Hepatocyte (in vitro differentiated cells): ENCODE data around the gene TTLL12. TPM values are rescaled to one million over a fixed set of nuclear protein-coding genes. Genes with fewer than 3 reads are reported as not detected.
"Not testable (repeated sequence)": the region's sequence is repeated elsewhere in the genome, so short reads cannot be mapped to it uniquely, and the experiment has no call there.

Experiments
- DNase-seq: peaks from one replicate; pipeline ENCODE4 v3.0.0-alpha.2; 2016; ENCODE audit warnings: low spot score
- H2AFZ ChIP-seq: fragments of 200-600 bp; sonication (generic); 2 replicates; pipeline ENCODE4 v1.6.0; 2016; ENCODE audit warnings: antibody characterized with exemption, mild to moderate bottlenecking
- H3K27ac ChIP-seq: fragments of 200-600 bp; sonication (generic); 2 replicates; pipeline ENCODE4 v1.5.1; 2016; ENCODE audit warnings: mild to moderate bottlenecking
- H3K27me3 ChIP-seq: fragments of 200-600 bp; sonication (generic); 2 replicates; pipeline ENCODE4 v1.6.1; 2016
- H3K36me3 ChIP-seq: fragments of 200-600 bp; sonication (generic); replicated peaks from 2 replicates; pipeline ENCODE4 v1.5.1; 2016; ENCODE audit warnings: low read depth; ENCODE audit not compliant: insufficient read depth
- H3K4me1 ChIP-seq: fragments of 200-600 bp; sonication (generic); 2 replicates; pipeline ENCODE4 v1.5.1; 2016; ENCODE audit warnings: mild to moderate bottlenecking, moderate library complexity; ENCODE audit not compliant: insufficient read depth
- H3K4me2 ChIP-seq: fragments of 200-600 bp; sonication (generic); 2 replicates; pipeline ENCODE4 v1.6.0; 2016
- H3K4me3 ChIP-seq: fragments of 200-600 bp; sonication (generic); 2 replicates; pipeline ENCODE4 v1.5.1; 2016; ENCODE audit warnings: mild to moderate bottlenecking
- H3K79me2 ChIP-seq: fragments of 200-600 bp; sonication (generic); 2 replicates; pipeline ENCODE4 v1.6.0; 2017; ENCODE audit warnings: mild to moderate bottlenecking
- H3K9me2 ChIP-seq: fragments of 200-600 bp; sonication (generic); replicated peaks from 2 replicates; pipeline ENCODE4 v1.6.0; 2017; ENCODE audit warnings: mild to moderate bottlenecking; ENCODE audit not compliant: insufficient read depth
- H3K9me3 ChIP-seq: fragments of 200-600 bp; sonication (generic); 2 replicates; pipeline ENCODE4 v1.5.1; 2016; ENCODE audit warnings: low read depth, mild to moderate bottlenecking
- H4K20me1 ChIP-seq: fragments of 200-600 bp; sonication (generic); 2 replicates; pipeline ENCODE4 v1.6.0; 2016; ENCODE audit warnings: mild to moderate bottlenecking; ENCODE audit not compliant: insufficient read depth, poor library complexity, severe bottlenecking
- CTCF ChIP-seq: fragments of 200-600 bp; sonication (generic); IDR thresholded peaks from 2 replicates; pipeline ENCODE4 v1.5.1; 2016; ENCODE audit warnings: antibody characterized with exemption, mild to moderate bottlenecking; ENCODE audit not compliant: poor library complexity
- EZH2 ChIP-seq: fragments of 200-600 bp; sonication (generic); IDR thresholded peaks from 2 replicates; pipeline ENCODE4 v1.6.1; 2016; ENCODE audit warnings: antibody characterized with exemption, mild to moderate bottlenecking, borderline replicate concordance
- EZH2phosphoT487 ChIP-seq: fragments of 200-600 bp; sonication (generic); IDR thresholded peaks from one replicate; pipeline ENCODE4 v1.6.1; 2018; ENCODE audit warnings: antibody characterized with exemption, mild to moderate bottlenecking, low read depth, moderate library complexity; ENCODE audit not compliant: unreplicated experiment, severe bottlenecking
- WGBS: methylation state at CpG from one replicate; pipeline ENCODE4 v1.1.6; 2016; ENCODE audit warnings: low lambda C conversion rate; ENCODE audit errors: missing lambda C conversion rate; 5-methylcytosine and 5-hydroxymethylcytosine counted together
- polyA plus RNA-seq: library from polyadenylated mRNA; unstranded; fragments of >200 nt; fragmentation: Nextera tagmentation; extraction: Ambion mirVana; gene quantifications from 2 replicates; pipeline ENCODE4 v1.2.1, GENCODE V29; 2016
- total RNA-seq: library from RNA; depleted of rRNA; stranded (reverse); fragments of >200 nt; gene quantifications from 2 replicates; pipeline ENCODE4 v1.2.3, GENCODE V29; 2014

TTLL12 gene
- total and polyA plus RNA-seq, 2 experiments from 2014 or later: 40.9 to 50.3 TPM

DNA sequence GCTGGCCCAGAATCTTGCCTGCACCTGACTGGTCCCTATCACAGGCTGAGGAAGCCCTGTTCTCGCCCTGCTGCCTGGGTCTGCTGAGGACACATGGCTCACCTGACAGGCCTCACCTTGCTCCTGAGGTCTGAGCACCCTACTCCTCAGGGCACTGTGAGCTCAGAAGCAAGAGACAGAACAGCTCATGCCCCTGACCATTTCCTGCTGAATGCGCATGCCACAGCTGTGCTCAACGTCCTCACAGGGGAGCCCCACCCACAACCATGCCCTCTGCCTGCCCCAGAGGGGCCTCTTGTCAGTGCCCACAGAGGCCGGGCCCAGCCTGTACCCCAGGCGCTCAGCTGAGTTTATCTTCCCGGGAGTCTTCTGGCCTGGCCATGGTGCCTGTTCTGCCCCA, 38.4 kb downstream of the TTLL12 start:
- Histone ChIP-seq H2AFZ (no peak overlapping the region), H3K27me3 (no peaks in the 10 kb centered on the region), H3K9me3 (no peaks in the 10 kb centered on the region), H3K9me2 (no peaks in the 10 kb centered on the region), H3K36me3 (no peaks in the 10 kb centered on the region), H3K4me2 (no peak overlapping the region), H3K4me3 (no peak overlapping the region), H3K79me2 (no peaks in the 10 kb centered on the region), H3K4me1 (peaks cover 12% of the 10 kb centered on the region), H3K27ac (no peak overlapping the region), H4K20me1 (no peaks in the 10 kb centered on the region)
- no peak for DNase-seq
- TF ChIP-seq CTCF (no peak), EZH2phosphoT487 (no peak), EZH2 (no peak)
- 71% methylated on average over 6 of the region's 6 CpGs for WGBS

DNA sequence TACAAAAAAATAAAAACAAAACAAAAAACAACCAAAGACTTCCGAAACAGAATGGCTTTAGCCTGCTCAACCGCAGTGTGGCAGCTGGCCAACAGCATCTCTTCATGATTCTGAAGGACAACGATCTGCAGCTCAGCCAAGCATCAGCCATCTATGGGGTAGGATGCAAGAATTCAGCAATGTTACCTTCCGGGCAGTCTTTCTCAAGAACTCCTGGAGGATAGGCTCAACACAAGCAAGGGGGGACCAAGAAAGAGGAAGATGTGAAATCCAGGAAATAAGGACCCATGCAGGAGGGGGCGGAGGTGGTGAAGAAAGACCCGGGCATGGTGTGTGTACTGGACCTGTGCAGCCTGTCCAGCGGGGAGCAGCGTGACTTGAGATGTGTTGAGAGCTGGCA, 39.1 kb downstream of the TTLL12 start:
- Histone ChIP-seq H4K20me1 (no peaks in the 10 kb centered on the region), H3K4me3 (no peak overlapping the region), H3K9me3 (no peaks in the 10 kb centered on the region), H2AFZ (no peak overlapping the region), H3K4me1 (peaks cover 15% of the 10 kb centered on the region), H3K4me2 (no peak overlapping the region), H3K27ac (no peak overlapping the region), H3K36me3 (no peaks in the 10 kb centered on the region), H3K27me3 (no peaks in the 10 kb centered on the region), H3K9me2 (no peaks in the 10 kb centered on the region), H3K79me2 (peaks cover 2% of the 10 kb centered on the region)
- DNase-seq: no peak
- TF ChIP-seq EZH2phosphoT487: no peak
- no peak for TF ChIP-seq CTCF
- TF ChIP-seq EZH2: no peak
- WGBS: 89% methylated on average over 8 of the region's 8 CpGs

DNA sequence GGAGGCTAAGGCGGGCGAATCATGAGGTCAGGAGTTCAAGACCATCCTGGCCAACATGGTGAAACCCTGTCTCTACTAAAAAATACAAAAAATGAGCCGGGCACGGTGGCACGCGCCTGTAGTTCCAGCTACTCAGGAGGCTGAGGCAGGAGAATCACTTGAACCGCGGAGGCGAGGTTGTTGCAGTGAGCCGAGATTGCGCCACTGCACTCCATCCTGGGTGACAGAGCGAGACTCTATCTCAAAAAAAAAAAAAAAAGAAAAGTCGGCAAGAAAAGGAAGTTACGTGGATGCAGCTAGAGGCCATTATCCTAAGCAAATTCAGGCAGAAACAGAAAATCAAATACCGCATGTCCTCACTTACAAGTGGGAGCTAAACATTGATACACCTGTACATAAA, 40.6 kb downstream of the TTLL12 start:
- H3K27me3 ChIP-seq, DNase-seq, H3K36me3 ChIP-seq, H3K4me3 ChIP-seq, H2AFZ ChIP-seq, H3K9me2 ChIP-seq, H3K9me3 ChIP-seq, H4K20me1 ChIP-seq, H3K27ac ChIP-seq, H3K4me2 ChIP-seq: not testable (repeated sequence)
- WGBS: 93% methylated on average over 10 of the region's 15 CpGs
- Histone ChIP-seq H3K79me2 (peaks cover 17% of the 10 kb centered on the region), H3K4me1 (peaks cover 15% of the 10 kb centered on the region)

GRCh38 chr22:43145371-43145770, 41.6 kb downstream of the TTLL12 start:
- not testable (repeated sequence) for H4K20me1 ChIP-seq, H3K4me2 ChIP-seq, H3K36me3 ChIP-seq, H2AFZ ChIP-seq, DNase-seq, H3K9me3 ChIP-seq, H3K9me2 ChIP-seq, H3K4me3 ChIP-seq, H3K27me3 ChIP-seq, H3K27ac ChIP-seq
- Histone ChIP-seq H3K4me1 (peaks cover 12% of the 10 kb centered on the region), H3K79me2 (peaks cover 23% of the 10 kb centered on the region)
- WGBS: 82% methylated on average over 8 of the region's 8 CpGs

- Histone ChIP-seq H3K79me2 (peaks cover 23% of the 10 kb centered on the region), H3K27ac (no peak overlapping the region), H3K9me2 (no peaks in the 10 kb centered on the region), H3K4me2 (no peak overlapping the region), H2AFZ (no peak overlapping the region), H3K36me3 (no peaks in the 10 kb centered on the region), H3K4me1 (peaks cover 12% of the 10 kb centered on the region), H3K4me3 (no peak overlapping the region), H3K27me3 (no peaks in the 10 kb centered on the region), H4K20me1 (no peaks in the 10 kb centered on the region), H3K9me3 (no peaks in the 10 kb centered on the region)
- DNase-seq: no peak
- WGBS: 70% methylated on average over 3 of the region's 3 CpGs
- TF ChIP-seq EZH2phosphoT487 (no peak), CTCF (no peak), EZH2 (no peak)
These were observed 42.0 kb downstream of the TTLL12 start for GRCh38 chr22:43144949-43145348.
